ENCODE data around the gene MRPL21. TPM values are rescaled to one million over a fixed set of nuclear protein-coding genes. Genes with fewer than 3 reads are reported as not detected.

Gene MRPL21
- total RNA-seq, 2 experiments from 2014 or later = 48.3 to 68.3 TPM

DNA sequence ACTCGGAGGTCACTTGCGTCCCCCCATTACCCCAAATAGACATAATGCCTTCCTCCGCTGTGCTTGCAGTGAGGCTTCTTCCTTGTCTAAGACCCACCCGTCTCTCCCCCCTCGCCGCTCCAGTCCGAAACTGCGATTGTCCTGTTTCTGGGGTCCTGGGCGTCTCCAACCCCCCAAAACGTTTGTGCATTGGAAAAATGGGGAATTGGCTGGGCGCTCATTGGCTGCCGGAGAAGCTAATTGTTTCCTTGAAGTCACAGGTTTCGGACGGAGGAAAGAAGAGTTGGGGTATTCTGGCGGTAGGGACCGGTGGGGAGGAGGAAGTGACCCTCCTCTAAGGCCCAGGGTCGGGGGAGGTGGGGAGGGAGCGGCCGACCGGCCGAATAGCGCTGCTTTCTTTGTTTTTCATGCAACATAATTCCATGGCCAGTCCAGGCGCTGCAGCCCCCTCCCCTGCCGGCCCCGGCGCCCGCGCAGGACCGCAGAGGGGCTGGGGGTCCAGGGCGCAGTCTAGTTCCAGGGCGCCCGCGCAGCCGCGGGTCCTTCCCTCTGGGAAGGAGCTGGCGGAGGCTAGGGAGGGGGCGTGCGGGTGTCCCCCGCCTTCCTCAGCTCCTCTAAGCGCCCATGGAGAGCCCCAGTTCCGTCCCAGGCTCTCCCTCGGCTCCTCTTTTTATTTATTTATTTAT is 49.2 kb downstream of the MRPL21 start:
- Histone ChIP-seq H3K9me2 (ENCODE audit: insufficient read depth, low read length) (no peaks in the 10 kb centered on the region), H3K4me1 (ENCODE audit: insufficient read depth, low read length, poor library complexity, severe bottlenecking) (no peaks in the 10 kb centered on the region), H4K20me1 (ENCODE audit: insufficient read depth, low read length) (no peaks in the 10 kb centered on the region), H3K36me3 (ENCODE audit: insufficient read depth, low read length) (no peaks in the 10 kb centered on the region), H2AFZ (ENCODE audit: low read length) (no peak overlapping the region), H3K9me3 (ENCODE audit: low read length) (no peaks in the 10 kb centered on the region), H3K27ac (ENCODE audit: low read depth, low read length, poor library complexity, severe bottlenecking) (no peak overlapping the region), H3K4me2 (ENCODE audit: low read length) (no peak overlapping the region), H3K4me3 (ENCODE audit: low read depth, low read length, poor library complexity, severe bottlenecking) (no peak overlapping the region), H3K79me2 (ENCODE audit: insufficient read depth, low read depth, low read length) (no peaks in the 10 kb centered on the region)
- no peak for TF ChIP-seq EZH2phosphoT487 (IDR thresholded peaks at IDR 0.05; ENCODE audit: borderline replicate concordance, low read depth, low read length)
- TF ChIP-seq, protein P1, sequence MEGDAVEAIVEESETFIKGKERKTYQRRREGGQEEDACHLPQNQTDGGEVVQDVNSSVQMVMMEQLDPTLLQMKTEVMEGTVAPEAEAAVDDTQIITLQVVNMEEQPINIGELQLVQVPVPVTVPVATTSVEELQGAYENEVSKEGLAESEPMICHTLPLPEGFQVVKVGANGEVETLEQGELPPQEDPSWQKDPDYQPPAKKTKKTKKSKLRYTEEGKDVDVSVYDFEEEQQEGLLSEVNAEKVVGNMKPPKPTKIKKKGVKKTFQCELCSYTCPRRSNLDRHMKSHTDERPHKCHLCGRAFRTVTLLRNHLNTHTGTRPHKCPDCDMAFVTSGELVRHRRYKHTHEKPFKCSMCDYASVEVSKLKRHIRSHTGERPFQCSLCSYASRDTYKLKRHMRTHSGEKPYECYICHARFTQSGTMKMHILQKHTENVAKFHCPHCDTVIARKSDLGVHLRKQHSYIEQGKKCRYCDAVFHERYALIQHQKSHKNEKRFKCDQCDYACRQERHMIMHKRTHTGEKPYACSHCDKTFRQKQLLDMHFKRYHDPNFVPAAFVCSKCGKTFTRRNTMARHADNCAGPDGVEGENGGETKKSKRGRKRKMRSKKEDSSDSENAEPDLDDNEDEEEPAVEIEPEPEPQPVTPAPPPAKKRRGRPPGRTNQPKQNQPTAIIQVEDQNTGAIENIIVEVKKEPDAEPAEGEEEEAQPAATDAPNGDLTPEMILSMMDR (conservative IDR thresholded peaks at IDR 0.05; ENCODE audit: low read length) = no peak
- POLR2A ChIA-PET = interaction anchor here (0.6 kb wide), 1 partner anchor 34 kb away, joined by 5 read pairs; no protein-coding TSS in a partner anchor
- BruUV-seq (replicated peaks) = no TSS peak
- CTCF ChIA-PET (ENCODE audit: unreplicated experiment) = no interaction called here
- intact Hi-C loops (cut with micrococcal nuclease; ENCODE audit: unreplicated experiment) = no loop called here
- no peak for DNase-seq (ENCODE audit: low spot score)

DNA sequence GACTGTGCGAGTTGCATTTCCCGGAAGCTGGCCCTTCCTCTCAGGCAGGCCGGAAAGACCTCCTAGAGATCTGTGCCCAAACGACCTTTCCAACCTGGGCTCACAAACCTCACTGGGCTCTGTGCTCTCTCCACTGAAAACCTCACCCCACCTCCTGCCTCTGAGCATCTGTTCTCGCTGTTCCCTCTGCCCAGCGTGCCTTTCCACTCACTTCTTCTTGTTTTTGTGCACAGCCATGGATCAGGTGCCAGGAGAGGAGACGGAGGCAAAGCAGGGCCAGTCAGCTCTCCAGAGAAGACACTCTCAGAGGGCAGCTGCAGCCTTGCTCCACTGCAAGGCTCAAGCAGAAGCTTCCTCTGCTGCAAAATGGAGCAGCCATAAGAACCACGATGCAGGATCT is 51.0 kb downstream of the MRPL21 start:
- no peak for DNase-seq (ENCODE audit: low spot score)
- no peak for TF ChIP-seq EZH2phosphoT487 (IDR thresholded peaks at IDR 0.05; ENCODE audit: borderline replicate concordance, low read depth, low read length)
- TF ChIP-seq, protein P1 (conservative IDR thresholded peaks at IDR 0.05; ENCODE audit: low read length) = no peak
- no peak overlapping the region for H3K27ac ChIP-seq (ENCODE audit: low read depth, low read length, poor library complexity, severe bottlenecking)
- BruUV-seq (replicated peaks) = no TSS peak
- intact Hi-C loops (cut with micrococcal nuclease; ENCODE audit: unreplicated experiment) = no loop called here
- no peaks in the 10 kb centered on the region for H4K20me1 ChIP-seq (ENCODE audit: insufficient read depth, low read length)
- no peaks in the 10 kb centered on the region for H3K36me3 ChIP-seq (ENCODE audit: insufficient read depth, low read length)
- H2AFZ ChIP-seq (ENCODE audit: low read length) = no peak overlapping the region
- H3K79me2 ChIP-seq (ENCODE audit: insufficient read depth, low read depth, low read length) = no peaks in the 10 kb centered on the region
- ChIA-PET POLR2A (no interaction called here), CTCF (ENCODE audit: unreplicated experiment) (no interaction called here)
- no peaks in the 10 kb centered on the region for H3K9me3 ChIP-seq (ENCODE audit: low read length)
- H3K4me1 ChIP-seq (ENCODE audit: insufficient read depth, low read length, poor library complexity, severe bottlenecking) = no peaks in the 10 kb centered on the region
- no peaks in the 10 kb centered on the region for H3K9me2 ChIP-seq (ENCODE audit: insufficient read depth, low read length)
- H3K4me2 ChIP-seq (ENCODE audit: low read length) = no peak overlapping the region
- H3K4me3 ChIP-seq (ENCODE audit: low read depth, low read length, poor library complexity, severe bottlenecking) = no peak overlapping the region

DNA sequence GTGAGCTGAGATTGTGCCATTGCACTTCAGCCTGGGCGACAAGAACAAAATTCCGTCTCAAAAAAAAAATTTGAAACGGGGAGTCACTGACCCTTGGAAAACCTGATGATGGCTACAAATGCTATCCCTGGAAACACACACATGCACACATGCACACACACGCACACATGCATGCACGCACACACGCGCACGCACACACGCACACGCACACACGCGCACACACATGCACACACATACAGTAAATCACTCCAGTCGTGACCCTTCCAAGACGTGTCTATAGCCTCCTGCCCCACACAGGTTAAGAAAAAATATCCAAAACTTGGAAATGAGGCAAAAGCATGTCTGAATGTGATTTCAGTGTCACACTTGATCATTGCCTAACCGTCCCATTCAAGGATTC is 55.2 kb downstream of the MRPL21 start:
- no peak overlapping the region for H3K27ac ChIP-seq (ENCODE audit: low read depth, low read length, poor library complexity, severe bottlenecking)
- no peak overlapping the region for H3K4me3 ChIP-seq (ENCODE audit: low read depth, low read length, poor library complexity, severe bottlenecking)
- ChIA-PET CTCF (ENCODE audit: unreplicated experiment) (no interaction called here), POLR2A (no interaction called here)
- no TSS peak for BruUV-seq (replicated peaks)
- no peak overlapping the region for H3K4me2 ChIP-seq (ENCODE audit: low read length)
- no peaks in the 10 kb centered on the region for H3K79me2 ChIP-seq (ENCODE audit: insufficient read depth, low read depth, low read length)
- no peak for TF ChIP-seq EZH2phosphoT487 (IDR thresholded peaks at IDR 0.05; ENCODE audit: borderline replicate concordance, low read depth, low read length)
- TF ChIP-seq, protein P1 (conservative IDR thresholded peaks at IDR 0.05; ENCODE audit: low read length) = no peak
- no peaks in the 10 kb centered on the region for H4K20me1 ChIP-seq (ENCODE audit: insufficient read depth, low read length)
- no peaks in the 10 kb centered on the region for H3K9me2 ChIP-seq (ENCODE audit: insufficient read depth, low read length)
- intact Hi-C loops (cut with micrococcal nuclease; ENCODE audit: unreplicated experiment) = no loop called here
- no peak overlapping the region for H2AFZ ChIP-seq (ENCODE audit: low read length)
- DNase-seq (ENCODE audit: low spot score) = no peak
- H3K9me3 ChIP-seq (ENCODE audit: low read length) = no peaks in the 10 kb centered on the region
- no peaks in the 10 kb centered on the region for H3K36me3 ChIP-seq (ENCODE audit: insufficient read depth, low read length)
- H3K4me1 ChIP-seq (ENCODE audit: insufficient read depth, low read length, poor library complexity, severe bottlenecking) = peaks cover 11% of the 10 kb centered on the region
